ENCODE data around the gene ALG6.
"Not testable (repeated sequence)": the region's sequence is repeated elsewhere in the genome, so short reads cannot be mapped to it uniquely, and the experiment has no call there.

ALG6 gene

DNA sequence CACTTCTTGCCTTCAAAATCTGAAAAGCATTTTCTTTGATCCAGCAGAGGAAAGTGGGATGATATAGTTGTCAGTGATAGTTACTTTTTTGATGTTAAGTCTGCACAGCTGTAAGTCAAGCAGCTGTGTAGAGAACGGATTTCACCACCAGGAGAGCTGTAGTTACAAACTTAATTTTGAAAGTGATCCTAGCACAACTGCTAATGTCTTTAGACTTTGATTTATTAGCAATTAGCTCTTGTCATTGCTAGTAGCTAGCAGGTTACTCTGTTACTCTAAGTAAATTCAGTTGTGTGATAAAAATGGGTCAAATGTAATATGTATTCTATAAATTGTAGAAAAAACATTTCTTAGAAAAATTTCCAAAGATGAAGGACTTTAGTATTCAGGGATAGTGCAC lies 46.0 kb downstream of the ALG6 start:
- no peak for DNase-seq (ENCODE audit: low read depth in 2 of 3, low spot score in 1 of 3)

DNA sequence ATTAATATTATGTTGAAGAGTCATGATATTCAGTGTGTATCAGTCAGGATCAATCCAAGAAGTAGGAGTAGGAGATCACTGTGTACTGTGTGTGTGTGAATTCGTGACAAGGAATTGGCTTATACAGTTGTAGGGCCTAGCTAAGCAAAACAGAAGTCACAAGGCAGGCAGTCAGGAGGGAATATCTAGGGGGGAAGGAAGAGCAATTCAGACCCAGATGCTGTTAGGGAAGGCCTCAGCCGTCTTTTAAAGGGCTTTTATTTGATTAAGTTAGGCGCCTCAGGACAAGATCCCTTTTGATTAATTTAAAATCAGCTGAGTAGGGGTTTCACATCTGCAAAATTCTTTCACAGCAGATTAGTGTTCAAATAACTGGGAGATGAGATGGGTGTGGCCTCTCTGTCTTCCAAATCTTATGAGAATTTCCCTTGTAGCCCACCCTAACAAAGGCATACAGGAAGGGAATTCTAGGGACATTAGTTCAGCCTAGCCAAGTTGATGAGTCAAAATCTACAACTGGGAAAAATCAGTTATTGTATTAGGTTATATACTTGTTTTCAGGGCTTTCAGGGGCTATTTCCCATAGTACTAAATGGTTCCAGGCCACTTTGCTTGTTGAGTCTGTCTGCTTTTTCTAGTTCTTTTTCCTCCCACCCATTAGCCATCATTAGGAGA lies 47.4 kb downstream of the ALG6 start:
- DNase-seq (ENCODE audit: low read depth in 2 of 3, low spot score in 1 of 3) = no peak

DNA sequence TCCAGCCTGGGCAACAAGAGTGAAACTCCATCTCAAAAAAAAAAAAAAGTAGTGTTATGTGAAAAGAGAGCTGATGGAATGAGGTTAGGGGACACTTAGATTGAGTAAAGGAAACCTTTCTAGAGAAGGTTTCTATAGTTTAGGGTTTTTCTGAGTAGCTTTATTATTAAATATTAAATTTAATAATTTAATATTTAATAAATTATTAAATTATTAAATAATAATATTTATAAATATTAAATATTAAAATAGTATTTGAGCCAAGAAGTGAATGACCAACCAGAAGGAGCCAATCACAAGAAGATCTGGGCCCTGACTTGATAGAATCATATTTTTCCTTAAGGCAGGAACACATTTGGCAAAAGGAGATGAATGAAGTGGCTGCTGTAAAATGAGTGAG lies 50.7 kb downstream of the ALG6 start:
- DNase-seq (ENCODE audit: low read depth in 2 of 3, low spot score in 1 of 3) = no peak

DNA sequence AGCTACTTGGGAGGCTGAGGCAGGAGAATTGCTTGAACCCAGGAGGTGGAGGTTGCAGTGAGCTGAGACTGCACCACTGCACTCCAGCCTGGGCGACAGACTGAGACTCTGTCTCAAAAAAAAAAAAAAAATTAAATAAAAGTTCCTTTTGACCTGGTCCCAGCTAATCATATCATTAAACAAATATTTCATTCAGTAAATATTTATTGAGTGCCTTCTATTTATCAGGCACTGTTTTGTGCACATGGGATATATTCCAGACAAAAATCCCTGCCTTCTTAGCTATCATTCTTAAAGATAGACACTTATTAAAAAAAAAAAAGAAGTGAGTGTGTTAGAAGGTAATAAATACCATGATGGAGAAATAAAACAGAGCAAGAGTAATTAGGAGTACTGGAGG lies 53.3 kb downstream of the ALG6 start:
- not testable (repeated sequence) for DNase-seq (ENCODE audit: low read depth in 2 of 3, low spot score in 1 of 3)

DNA sequence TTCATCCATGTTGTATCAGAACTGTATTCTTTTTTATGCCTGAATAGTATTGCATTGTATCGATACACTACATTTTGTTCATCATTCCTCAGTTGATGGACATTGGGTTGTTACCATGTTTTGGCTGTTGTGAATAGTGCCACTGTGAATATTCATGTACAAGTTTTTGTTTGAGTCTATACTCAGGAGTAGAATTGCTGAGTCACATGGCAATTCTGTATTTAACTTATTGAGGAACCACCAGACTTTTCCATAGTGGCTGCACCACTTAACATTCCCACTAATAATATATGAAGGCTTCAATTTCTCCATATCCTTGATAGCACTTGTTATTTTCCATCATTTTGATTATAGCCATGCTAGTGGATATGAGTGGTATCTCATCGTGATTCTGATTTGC lies 56.2 kb downstream of the ALG6 start:
- DNase-seq (ENCODE audit: low read depth in 2 of 3, low spot score in 1 of 3) = no peak

DNA sequence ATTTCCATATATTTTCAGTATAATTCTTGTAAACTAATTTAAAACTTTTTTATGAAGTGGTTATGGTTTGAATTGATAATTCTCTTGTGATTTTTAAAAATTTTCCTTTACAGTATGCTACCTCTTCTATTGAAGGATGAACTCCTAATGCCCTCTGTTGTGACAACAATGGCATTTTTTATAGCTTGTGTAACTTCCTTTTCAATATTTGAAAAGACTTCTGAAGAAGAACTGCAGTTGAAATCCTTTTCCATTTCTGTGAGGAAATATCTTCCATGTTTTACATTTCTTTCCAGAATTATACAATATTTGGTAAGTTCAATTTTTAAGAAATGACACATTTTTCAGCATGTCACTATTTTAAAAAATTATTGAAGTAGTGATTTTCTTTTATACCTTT lies 61.4 kb downstream of the ALG6 start:
- no peak for DNase-seq (ENCODE audit: low read depth in 2 of 3, low spot score in 1 of 3)

DNA sequence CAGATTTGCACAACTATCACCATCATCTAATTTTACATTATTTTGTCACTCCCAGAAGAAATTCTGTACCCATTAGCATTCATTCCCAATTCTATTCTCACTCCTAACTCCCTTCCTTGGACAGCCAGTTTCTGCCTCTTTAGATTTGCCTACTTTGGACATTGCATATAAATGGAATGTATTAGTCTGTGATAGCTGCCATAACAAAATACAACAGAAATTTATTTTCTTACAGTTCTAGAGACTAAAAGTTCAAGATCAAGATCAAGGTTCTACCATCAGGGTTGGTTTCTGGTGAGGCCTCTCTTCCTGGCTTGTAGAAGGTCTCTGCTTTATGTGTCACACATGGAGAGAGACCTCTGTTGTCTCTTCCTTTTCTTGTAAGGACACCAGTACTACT lies 61.9 kb downstream of the ALG6 start:
- no peak for DNase-seq (ENCODE audit: low read depth in 2 of 3, low spot score in 1 of 3)

DNA sequence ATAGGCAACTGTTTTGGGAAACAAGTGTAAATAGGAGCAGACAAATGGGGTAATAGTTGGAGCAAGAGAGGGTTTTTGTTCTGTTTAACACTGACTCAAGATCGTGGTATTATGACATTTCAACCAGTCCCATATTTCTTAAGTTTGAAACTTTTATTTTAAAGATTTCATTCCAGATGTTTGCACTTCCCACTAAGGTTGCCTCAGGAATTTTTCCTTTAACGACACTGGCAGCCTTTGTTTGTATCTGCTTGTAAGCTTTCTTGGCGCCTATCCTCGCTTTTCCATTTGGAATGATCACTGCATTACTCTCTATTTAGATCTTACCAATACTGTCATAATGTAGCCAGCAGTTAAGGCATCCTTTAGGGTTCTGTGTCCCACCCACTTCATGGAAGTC lies 67.7 kb downstream of the ALG6 start:
- DNase-seq (ENCODE audit: low read depth in 2 of 3, low spot score in 1 of 3) = no peak

DNA sequence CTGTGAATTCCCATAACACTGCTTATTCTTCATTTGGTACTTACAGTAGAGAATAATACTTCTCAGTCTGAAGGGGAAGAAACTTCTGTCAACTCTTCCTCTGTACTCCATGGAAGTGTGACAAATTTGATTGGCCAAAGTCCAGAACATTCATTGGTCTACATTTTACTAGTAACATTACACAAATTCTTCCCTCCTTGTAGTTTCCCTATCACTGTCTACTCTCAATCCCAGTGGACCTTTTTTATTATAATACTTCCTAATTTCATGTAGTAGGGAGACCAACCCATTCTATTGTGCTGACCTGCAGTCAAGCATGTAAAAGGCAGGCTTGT lies 74.7 kb downstream of the ALG6 start:
- DNase-seq (ENCODE audit: low read depth in 2 of 3, low spot score in 1 of 3) = no peak

DNA sequence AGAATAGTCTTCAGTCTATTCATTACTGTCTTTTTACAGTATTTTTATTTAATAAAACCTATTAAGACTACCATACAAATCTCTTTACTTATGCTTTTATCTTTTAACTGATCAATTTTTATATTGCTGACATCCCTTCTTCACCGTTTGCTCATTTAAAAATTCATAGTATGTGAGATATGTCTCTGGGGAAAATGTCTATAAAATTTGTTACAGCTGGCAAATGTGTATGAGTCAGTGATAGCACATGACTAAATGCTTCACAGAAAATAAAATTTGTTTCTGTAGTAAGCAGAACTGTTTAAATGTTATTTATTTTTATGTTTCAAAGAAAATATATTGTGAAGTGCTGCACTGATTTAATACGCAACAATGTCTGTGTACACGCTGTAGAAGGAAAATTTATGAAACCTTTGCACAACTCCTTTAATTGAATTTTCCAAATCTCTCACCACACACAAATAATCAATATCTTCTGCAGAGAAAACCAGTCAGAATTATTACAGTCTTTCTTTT lies 81.4 kb downstream of the ALG6 start:
- no peak for DNase-seq (ENCODE audit: low read depth in 2 of 3, low spot score in 1 of 3)

DNA sequence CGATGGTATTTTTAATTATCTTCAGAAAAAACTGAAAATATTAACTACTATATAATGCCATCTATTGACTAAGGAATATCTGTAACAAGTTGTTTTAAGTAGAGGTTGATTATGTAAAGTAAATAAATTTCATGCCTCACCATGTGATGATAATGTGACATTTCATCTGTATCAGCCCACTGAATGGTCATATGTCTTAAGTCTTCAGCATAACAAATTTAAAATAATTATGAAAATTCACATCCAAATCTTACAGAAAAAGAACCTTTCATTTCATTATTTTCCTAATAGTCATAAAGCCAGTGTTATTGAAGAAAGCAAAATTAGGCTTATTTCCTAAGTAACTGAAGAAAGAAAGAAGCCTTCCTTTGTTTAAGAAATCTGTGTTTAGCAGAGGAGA lies 83.0 kb downstream of the ALG6 start:
- no peak for DNase-seq (ENCODE audit: low read depth in 2 of 3, low spot score in 1 of 3)

DNA sequence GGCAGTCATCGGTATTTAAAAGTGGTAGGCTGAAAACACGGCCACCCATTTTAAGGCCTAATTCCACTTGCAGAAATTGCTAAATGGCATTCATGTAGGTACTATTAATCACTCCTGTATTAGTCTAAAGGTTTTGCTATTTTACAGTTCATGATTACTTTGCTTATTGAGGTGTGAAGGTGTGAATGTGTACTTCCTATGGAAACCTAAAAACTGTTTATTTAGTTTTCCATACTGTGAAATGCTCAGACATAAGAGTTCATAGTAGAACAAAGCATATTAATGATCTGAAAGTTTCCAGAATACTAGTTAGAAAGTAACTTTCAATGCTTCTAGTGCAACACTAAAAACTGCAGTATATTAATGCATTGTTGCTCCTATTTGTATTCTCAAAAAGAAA lies 85.8 kb downstream of the ALG6 start:
- DNase-seq (ENCODE audit: low read depth in 2 of 3, low spot score in 1 of 3) = no peak

DNA sequence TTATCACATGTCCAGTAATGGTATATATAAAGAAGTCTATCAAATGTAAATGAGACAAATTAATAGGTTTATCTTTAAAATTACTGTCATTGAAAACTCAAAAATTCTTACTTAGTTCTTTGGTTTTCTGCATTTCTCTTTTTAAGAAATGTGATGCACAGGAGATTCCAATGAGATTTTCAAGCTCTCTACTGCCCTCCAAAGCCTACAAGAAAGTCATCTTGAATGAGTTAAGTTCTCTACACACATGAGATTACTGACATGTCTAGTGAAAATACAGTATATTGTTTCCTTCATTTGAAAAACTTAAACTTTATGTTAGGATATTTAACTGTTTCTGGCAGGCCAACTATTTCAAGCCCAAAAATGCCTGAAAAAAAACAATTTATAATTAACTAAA lies 86.8 kb downstream of the ALG6 start:
- DNase-seq (ENCODE audit: low read depth in 2 of 3, low spot score in 1 of 3) = no peak

DNA sequence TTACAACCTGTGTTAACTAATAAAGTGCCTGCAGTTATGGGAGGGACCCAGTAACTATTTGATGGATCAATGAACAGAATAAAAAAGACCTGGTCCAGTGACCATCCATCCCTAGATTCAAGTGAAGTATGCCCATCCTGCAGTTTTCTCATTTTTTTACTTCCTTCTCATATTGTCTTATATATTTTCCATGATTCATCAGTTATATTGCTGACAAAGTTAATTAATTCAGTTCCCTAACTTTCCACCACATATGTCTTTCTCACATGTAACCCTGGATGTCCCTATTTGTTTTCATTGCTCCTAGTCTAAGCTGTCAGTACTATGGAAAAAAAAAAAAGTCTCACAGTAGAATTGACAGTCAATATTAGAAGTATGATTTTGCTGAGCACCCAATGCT lies 91.3 kb downstream of the ALG6 start:
- DNase-seq (ENCODE audit: low read depth in 2 of 3, low spot score in 1 of 3) = no peak

DNA sequence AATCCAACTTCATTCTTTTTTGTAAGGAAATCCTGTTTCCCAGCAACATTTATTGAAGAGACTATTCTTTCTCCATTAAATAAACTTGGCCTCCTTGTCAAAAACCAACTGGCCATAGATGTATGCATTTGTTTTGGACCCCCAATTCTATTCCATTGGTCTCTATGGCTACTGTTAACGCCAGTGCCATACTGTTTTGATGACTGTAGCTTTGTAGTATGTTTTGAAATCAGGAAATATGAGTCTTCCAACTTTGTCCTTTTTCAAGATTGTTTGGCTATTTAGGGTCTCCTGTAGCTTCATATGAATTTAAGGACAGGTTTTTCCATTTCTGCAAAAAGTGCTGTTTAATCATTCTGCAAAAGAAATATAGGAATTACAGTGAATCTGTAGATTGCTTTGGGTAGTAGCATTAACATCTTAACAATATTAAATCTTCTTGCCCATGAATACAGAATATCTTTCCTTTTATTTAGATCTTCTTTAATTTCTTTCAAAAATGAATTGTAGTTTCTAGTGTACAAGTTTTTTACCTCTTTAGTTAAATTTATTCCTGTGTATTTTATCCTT lies 94.3 kb downstream of the ALG6 start:
- DNase-seq (ENCODE audit: low read depth in 2 of 3, low spot score in 1 of 3) = no peak

DNA sequence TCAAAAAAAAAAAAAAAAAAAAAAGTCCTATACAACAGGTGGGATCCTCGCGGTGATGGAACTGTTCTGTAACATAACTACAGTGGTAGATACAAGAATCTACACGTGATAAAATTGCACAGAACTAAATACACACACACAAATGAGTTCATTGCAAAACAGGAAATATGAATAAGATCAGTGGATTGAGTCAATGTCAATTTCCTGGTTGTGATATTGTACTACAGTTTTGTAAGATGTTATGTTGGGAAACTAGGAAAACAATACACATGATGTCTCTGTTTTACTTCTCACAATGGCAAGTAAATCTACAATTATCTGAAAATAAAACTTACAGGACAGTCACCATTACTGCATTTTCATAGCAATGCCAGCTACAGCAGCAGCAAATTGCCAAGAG lies 95.8 kb downstream of the ALG6 start:
- no peak for DNase-seq (ENCODE audit: low read depth in 2 of 3, low spot score in 1 of 3)

DNA sequence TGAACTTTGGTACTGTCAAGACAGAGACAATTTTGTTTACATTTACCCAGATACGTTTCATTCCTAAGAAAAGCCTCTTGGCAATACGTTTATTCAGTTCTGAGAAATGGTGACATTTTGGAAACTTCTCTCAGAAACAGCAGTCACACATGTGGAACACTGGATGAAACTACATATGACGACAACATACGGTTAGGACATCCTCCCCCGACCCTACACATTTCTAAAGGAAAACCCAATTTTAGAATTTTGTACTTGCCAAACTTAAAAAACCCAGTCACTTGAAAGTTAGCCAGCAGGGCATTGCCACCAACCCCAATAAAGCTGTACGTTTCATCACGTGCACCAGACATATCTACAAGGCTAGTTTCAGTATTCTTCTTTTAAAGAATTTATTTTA lies 98.8 kb downstream of the ALG6 start:
- no peak for DNase-seq (ENCODE audit: low read depth in 2 of 3, low spot score in 1 of 3)

DNA sequence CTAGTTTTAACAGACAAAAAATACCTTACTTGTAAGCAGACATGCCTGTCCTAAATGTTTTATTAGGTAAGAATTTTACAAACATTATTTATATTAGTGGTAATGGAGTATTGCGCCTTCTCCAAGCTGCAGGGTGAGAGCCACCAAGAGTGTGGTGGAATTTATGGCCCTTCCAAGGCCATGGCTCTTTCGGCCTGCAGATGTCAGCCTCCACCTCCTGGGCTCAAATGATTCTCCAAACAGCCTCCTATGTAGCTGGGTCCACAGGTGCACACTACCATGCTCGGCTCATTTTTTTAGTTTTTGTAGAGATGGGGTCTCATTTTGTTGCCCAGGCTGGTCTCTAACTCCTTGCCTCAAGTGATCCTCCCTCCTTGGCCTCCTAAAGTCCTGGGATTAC lies 99.3 kb downstream of the ALG6 start:
- DNase-seq (ENCODE audit: low read depth in 2 of 3, low spot score in 1 of 3) = no peak

DNA sequence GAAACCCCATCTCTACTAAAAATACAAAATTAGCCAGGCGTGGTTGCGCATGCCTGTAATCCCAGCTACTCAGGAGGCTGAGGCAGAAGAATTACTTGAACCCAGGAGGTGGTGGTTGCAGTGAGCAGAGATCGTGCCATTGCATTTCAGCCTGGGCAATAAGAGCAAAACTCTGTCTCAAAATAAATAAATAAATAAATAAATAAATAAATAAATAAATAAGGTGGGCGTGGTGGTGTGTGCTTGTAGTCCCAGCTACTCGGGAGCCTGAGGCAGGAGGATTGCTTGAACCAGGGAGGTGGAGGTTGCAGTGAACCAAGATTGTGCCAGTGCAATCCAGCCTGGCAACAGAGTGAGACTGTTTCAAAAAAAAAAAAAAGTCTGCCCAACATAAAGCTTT lies 101.3 kb downstream of the ALG6 start:
- not testable (repeated sequence) for DNase-seq (ENCODE audit: low read depth in 2 of 3, low spot score in 1 of 3)

DNA sequence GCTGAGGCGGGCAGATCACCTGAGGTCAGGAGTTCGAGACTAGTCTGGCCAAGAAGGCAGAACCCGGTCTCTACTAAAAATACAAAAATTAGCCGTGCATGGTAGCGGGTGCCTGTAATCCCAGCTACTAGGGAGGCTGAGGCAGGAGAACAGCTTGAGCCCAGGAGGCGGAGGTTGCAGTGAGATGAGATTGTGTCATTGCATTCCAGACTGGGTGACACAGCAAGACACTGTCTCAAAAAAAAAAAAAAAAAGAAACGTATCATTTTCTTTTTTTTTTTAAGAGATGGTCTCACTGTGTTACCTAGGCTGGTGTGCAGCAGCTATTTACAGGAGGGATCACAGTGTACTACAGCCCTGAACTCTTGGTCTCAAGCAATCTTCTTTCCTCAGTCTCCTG lies 108.3 kb downstream of the ALG6 start:
- no peak for DNase-seq (ENCODE audit: low read depth in 2 of 3, low spot score in 1 of 3)

DNA sequence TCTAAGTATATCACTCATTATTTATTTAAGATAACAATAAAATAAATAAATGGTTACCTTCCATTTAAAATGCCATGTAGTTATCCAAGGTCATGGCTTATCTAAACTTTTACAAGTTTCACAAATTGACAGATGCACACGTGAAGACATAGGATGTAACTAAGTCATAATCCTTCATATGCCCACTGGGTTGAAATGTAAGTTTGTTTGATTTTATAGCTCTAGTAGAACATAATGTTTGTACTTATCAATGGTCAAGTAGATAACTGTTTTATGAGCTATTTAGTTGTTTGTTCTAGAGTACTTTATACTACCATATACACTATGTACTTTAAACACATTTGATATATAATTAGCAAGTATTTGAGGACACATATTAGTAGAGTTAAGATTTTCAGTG lies 112.6 kb downstream of the ALG6 start:
- DNase-seq (ENCODE audit: low read depth in 2 of 3, low spot score in 1 of 3) = no peak

DNA sequence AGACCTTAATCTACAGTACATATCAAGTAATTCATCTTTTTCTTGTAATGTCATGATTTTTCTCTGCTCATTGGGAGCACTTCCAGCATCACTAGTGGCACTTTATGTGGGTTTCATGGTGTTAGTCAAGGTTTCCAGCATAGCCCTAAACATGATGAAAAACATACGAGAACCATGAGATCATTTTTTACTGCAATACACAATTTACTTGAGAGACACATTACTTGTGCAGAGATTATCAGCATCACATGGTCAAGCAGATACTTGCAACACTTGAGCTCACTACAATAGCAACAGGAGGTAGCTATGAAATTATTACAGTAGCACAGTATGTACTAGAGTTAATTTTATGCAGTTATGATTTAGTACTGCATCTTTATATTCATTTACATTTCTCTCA lies 119.2 kb downstream of the ALG6 start:
- no peak for DNase-seq (ENCODE audit: low read depth in 2 of 3, low spot score in 1 of 3)

DNA sequence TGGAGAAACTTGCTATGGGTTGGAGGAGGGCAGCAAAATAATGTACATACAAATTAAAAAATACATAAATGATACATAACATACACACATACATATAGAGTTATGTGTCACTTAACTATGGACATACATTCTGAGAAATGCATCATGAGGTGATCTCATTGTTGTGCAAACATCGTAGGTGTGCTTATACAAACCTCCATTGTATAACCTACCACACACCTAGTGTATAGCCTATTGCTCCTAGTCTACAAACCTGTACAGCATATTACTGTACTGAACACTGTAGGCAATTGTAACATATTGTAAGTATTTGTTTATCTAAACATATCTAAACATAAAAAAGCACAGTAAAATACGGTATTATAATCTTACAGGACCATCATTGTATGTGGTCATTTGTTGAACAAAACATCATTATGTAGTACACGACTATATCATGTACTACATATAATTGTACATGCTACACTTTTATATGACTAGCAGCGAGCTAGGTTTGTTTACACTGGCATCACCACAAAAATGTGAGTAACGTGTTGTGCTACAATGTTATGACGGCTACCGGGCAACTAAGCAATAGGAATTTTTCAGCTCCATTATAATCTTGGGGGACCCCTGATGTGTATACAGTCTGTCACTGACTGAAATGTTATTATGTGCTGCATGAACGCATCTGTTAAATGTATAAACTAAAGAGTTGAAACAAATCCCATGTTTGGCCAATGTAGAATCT lies 120.1 kb downstream of the ALG6 start:
- no peak for DNase-seq (ENCODE audit: low read depth in 2 of 3, low spot score in 1 of 3)
